Esophagus muscularis mucosa (tissue), 4 donors: ENCODE measurements around the gene GRM6.

ENCODE experiments used
- EP300 ChIP-seq: sonication (generic); formaldehyde crosslinking; IDR thresholded peaks from one replicate; pipeline ENCODE4 v1.6.1; 2017; ENCODE audit warnings: antibody characterized with exemption
- POLR2A ChIP-seq: fragments of 450-650 bp; IDR thresholded peaks from one replicate; pipeline ENCODE4 v1.6.1; 2017; ENCODE audit warnings: antibody characterized with exemption, moderate library complexity, mild to moderate bottlenecking, low read depth
- POLR2AphosphoS5 ChIP-seq, 2 donors: sonication (generic); formaldehyde crosslinking; IDR thresholded peaks; one replicate each; pipeline ENCODE4 v1.6.1; 2017; ENCODE audit warnings: antibody characterized with exemption in 2 of 2
- TF ChIP-seq, protein P1 (sequence below), 3 experiments: fragments of 200-600 bp in 2 of 3; fragments of 450-650 bp in 1 of 3; sonication (generic) in 2 of 3; IDR thresholded peaks; one replicate each; pipeline ENCODE4 v1.5.1; 2017 to 2019; ENCODE audit warnings: antibody characterized with exemption in 3 of 3, mild to moderate bottlenecking in 2 of 3, moderate library complexity in 1 of 3

DNA sequence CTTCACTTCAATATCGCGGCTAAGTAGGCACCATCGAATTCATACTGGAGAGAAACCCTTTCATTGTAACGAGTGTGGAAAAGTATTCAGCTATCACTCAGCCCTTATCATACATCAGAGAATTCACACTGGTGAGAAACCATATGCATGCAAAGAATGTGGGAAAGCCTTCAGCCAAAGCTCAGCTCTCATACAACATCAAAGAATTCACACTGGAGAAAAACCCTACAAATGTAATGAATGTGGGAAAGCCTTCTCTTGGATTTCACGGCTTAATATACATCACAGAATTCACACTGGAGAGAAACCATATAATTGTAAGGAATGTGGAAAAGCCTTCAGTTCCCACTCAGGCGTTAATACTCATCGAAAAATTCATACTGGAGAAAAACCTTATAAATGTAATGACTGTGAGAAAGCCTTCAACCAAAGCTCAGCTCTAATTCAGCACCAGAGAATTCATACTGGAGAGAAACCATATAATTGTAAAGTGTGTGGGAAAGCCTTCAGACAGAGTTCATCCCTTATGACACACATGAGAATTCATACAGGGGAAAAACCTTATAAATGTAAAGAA is 38.0 kb upstream of the GRM6 start:
- TF ChIP-seq, protein P1, sequence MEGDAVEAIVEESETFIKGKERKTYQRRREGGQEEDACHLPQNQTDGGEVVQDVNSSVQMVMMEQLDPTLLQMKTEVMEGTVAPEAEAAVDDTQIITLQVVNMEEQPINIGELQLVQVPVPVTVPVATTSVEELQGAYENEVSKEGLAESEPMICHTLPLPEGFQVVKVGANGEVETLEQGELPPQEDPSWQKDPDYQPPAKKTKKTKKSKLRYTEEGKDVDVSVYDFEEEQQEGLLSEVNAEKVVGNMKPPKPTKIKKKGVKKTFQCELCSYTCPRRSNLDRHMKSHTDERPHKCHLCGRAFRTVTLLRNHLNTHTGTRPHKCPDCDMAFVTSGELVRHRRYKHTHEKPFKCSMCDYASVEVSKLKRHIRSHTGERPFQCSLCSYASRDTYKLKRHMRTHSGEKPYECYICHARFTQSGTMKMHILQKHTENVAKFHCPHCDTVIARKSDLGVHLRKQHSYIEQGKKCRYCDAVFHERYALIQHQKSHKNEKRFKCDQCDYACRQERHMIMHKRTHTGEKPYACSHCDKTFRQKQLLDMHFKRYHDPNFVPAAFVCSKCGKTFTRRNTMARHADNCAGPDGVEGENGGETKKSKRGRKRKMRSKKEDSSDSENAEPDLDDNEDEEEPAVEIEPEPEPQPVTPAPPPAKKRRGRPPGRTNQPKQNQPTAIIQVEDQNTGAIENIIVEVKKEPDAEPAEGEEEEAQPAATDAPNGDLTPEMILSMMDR (IDR thresholded peaks at IDR 0.05) = no peak
- TF ChIP-seq EP300 (no peak), POLR2AphosphoS5 (IDR thresholded peaks at IDR 0.05) (no peak), POLR2A (no peak)
